Activated T-helper 9 cell treated with anti-CD3 and anti-CD28 coated beads, Interleukin-2, amount 50 U/mL, for 16 hours (primary cell): ENCODE measurements around the gene FCRLA.
A peak's percentile ranks its signal among the peaks of the same experiment; 100 is the strongest.
"Not testable (repeated sequence)": the region's sequence is repeated elsewhere in the genome, so short reads cannot be mapped to it uniquely, and the experiment has no call there.

Source experiments
- DNase-seq: peaks from one replicate; pipeline ENCODE4 v3.0.0-alpha.2; 2020; ENCODE audit warnings: low read depth

Gene FCRLA

GRCh38 chr1:161705537-161705936 lies 1.5 kb upstream of the FCRLA start:
- DNase-seq: no peak

DNA sequence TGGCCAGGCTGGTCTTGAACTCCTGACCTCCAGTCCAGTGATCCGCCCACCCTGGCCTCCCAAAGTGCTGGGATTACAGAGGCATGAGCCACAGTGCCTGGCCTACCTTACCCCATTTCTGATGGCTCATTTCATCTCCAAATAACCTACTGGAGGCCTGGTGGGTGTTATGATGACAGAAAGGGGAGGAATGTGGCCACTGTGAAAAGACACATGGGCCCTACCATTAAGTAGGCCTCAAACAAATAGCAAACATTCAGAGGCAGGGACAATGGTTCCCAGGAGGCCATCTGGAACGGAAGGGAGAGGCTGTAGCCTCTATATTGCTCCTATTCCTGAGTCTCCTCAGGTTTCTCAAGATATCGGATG lies 932 bp upstream of the FCRLA start:
- no peak for DNase-seq

DNA sequence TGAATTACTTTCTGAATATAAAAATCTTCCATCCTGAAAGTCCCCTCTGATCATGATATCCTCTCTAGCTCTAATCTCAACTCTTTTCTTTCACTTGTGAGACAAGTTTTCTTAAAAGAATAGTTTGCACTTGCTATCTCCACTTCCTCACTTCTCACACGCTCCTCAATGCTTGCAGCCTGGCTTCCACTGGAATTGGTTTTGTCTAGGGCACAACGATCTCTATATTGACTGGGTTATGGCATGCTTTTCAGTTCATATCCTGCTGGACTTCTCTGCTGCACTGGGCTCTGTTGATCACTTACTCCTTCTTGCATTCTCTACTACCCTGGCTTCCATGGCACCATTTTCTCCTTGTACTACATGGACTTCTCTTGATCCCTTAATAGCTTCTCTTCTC lies 474 bp downstream of the FCRLA start:
- DNase-seq: no peak

DNA sequence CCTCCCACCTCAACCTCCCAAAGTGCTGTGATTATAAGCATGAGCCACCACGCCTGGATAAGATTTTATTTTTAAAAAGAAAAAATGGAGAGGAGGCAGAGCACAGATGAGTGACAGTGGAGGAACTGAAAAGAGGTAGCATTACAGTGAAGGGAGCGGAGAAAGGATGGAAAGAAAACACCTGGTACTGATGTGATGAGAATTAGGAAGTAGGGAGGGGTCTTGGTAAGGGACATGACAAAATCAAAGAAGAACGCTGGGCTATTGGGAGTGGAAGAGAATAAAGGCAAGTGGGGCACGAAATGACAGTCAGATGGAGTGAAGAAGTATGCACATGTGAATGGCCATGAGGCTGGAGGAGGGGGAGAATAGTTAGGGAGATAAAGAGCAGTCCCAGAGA lies 2.3 kb downstream of the FCRLA start:
- no peak for DNase-seq

- DNase-seq: no peak
Observed at GRCh38 chr1:161710560-161710959, 3.5 kb downstream of the FCRLA start.

DNA sequence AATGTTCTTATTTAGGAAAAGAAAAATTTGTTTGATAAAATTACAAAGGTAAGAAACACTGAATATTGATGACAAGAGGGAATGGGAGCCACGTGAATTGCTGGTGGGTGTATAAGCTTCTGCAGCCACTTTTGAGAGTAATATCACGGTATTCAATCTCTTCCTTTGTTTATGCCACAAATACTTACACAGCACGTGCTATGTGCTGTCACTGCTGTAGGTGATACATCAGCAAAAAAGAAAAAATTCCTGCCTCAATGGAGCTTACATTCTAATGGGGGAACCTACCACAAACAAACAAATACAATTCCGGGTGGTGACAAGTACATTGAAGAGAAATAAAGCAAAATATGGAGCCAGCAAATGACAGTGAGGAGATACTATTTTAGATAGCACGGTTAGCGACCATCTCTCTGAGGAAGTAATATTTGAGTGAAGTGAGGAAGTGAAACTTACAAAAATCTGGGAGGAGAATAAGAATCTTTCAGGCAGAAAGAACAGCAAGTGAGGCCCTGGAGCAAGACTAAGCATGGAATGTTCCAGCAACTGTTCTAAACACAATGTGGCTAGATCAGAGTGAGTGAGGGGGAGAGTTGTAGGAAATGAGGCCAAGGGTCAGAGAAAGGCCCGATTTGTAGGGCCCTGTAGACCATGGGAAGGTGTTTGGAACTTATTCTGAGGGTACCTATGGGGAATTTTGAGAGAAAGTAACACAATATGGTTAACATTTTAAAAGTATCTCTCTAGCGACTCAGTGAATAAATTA lies 11.7 kb downstream of the FCRLA start:
- DNase-seq: no peak

GRCh38 chr1:161719325-161719611 lies 12.2 kb downstream of the FCRLA start:
- DNase-seq: no peak

DNA sequence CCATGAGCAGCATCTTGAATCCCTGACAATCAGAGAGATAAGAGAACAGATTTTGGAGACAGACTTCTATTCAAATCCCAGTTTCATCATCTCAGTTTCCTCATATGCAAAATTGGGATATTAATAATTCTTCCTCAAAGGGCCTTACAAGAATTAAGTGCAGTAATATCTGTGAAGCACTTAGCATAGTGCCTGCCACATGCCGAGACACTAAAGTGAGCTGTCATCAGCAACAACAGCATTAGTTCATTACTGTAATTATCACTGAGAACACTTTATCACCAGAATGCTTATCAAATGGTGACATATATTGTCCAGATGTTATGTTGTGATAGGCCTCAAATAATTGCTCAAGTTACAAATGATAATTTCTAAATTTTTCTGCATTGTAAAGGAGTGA lies 13.4 kb downstream of the FCRLA start:
- no peak for DNase-seq

GRCh38 chr1:161720956-161721737 lies 14.1 kb downstream of the FCRLA start, which contains the start of gene FCRLB:
FCRLB (plus strand) TSS chr1:161721544; CDS start chr1:161722673, 1,129 bp downstream.
- no peak for DNase-seq

GRCh38 chr1:161721738-161722343 lies 14.8 kb downstream of the FCRLA start:
- DNase-seq: no peak

DNA sequence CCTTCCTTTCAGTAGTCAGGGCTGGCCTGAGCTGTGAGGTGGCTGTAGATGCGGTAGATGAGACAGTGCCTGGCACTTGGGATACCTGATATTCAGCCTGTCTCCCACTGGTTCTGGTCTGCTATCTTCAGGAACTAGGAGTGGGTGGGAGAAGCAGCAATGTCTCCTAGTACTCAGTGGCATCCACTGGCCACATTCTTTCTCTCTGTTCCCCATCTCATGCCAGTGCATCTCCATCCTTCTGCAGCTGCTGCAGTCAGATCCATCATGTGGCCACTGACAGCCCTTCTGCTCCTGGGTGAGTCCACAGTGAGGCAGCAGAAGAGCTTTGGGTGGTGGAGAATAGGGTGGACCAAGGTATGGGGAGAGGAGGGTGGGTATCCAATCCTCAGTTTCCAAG lies 15.4 kb downstream of the FCRLA start:
- DNase-seq: no peak

- no peak for DNase-seq
Observed at GRCh38 chr1:161723459-161724141, 16.6 kb downstream of the FCRLA start.

- DNase-seq: not testable (repeated sequence)
Observed at GRCh38 chr1:161725258-161725907, 18.4 kb downstream of the FCRLA start.

GRCh38 chr1:161725908-161726472 lies 19.0 kb downstream of the FCRLA start:
- no peak for DNase-seq

DNA sequence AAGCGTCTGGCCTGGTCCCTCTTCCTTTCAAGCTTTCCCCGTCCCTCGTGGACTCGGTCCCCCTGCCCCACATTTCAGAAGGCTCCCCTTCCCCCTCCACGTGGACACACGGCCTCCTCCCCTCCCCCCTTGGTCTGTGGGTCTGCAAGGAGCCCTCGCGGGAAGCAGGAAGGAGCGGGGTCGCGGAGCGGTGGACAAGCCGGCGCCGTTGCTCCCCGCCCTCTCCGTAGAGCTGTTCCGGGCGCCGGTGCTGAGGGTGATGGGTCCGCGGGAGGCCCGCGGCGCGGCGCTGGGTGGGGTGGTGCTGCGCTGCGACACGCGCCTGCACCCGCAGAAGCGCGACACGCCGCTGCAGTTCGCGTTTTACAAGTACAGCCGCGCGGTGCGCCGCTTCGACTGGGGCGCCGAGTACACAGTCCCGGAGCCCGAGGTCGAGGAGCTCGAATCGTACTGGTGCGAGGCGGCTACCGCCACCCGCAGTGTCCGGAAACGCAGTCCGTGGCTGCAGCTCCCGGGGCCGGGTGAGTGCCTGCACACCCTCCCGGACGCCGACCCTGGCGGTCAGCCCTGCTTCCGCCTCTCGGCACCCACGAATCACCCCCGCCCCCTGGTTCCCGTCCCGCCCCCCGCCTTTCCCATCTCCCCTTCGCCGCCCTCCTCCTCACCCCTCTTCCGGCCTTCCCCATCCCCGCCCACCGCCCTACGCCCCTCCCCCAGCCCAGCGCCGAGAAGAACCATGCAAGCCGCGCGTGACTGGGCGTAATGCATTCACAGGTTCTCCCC lies 19.6 kb downstream of the FCRLA start:
- peak; percentile 54 for DNase-seq

GRCh38 chr1:161727256-161727924 lies 20.4 kb downstream of the FCRLA start:
- no peak for DNase-seq

DNA sequence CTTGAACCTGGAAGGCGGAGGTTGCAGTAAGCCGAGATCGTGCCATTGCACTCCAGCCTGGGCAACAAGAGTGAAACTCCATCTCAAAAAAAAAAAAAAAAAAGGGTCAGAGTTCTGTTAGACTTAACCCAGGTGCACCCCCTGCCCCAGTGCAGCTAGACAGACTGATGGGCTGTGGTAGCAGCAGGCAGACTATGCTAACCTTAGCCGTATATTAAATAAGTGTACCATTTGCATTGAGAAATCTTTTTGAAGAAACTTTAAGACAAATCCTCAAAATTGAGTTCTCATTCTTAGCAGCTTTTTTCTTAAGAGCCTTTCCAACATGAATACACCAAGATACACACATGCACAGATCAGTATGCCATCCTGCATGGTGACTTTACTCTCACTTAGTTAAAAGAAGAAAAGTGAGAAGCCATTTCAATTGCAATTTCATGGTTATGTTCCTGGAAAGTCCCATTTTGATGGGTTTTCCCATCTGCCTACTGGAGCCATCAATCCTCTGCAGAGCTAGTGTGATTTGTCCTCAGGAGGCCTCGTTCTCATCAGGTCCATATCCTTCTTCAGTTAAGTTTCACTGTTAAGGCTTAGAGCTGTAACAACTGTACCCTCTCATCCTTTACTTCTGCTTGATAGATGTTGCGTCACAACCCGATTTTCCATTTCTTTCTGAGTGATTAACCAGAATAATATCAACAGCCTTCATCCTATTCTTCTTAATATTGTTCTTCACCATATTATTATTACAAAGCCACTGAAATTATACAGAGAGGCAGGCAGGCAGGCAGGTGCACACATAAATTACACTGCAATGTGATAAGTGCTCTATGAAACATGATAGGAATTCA lies 21.6 kb downstream of the FCRLA start:
- no peak for DNase-seq

GRCh38 chr1:161730050-161730564 lies 23.1 kb downstream of the FCRLA start:
- DNase-seq: peak; percentile 25

- no peak for DNase-seq
Observed at GRCh38 chr1:161731241-161731640, 24.2 kb downstream of the FCRLA start.
